ENCODE measurements around the gene TRA2A. TPM values are rescaled to one million over a fixed set of nuclear protein-coding genes. Genes with fewer than 3 reads are reported as not detected.

The TRA2A gene
- total and polyA plus RNA-seq, 2 experiments from 2014 or later = 55.4 to 57.2 TPM

DNA sequence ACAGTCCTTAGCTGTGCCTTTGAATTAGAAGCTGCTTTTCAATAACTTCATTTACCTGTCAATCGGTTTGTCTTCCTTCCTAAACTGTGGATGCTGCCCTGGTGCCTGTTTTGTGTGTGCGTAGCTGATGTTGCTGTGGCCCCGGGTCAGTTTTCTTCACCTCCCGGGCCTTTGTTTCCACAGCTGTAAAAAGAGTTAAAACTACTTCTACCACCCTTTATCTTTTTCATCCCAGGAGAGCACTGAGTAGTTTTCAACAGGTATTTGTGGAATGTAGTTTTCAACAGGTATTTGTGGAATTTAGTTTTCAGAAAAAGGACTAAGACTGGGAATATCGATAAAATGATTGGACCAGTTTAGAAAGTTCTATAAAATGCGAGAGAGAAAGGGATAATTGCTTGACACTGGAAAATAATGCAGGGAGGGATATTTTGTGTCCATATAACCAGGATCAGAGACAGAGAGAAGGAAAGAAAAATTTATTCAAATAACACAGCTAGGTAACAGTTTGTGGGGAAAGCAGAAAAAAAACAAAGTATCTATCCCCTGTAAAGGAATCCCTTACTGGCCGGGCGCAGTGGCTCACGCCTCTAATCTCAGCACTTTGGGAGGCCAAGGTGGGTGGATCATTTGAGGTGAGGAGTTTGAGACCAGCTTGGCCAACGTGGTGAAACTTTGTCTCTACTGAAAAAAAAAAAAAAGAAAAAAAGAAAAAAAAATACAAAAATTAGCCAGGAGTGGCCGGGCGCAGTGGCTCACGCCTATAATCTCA, 45.6 kb downstream of the TRA2A start:
- H4K20me1 ChIP-seq (ENCODE audit: insufficient read depth, poor library complexity, severe bottlenecking) = no peaks in the 10 kb centered on the region
- H3K79me2 ChIP-seq = no peaks in the 10 kb centered on the region
- H3K27ac ChIP-seq = no peak overlapping the region
- no peak overlapping the region for H3K4me3 ChIP-seq
- H3K9me2 ChIP-seq (replicated peaks; ENCODE audit: insufficient read depth) = no peaks in the 10 kb centered on the region
- 63% methylated on average over 12 of the region's 13 CpGs for WGBS (ENCODE audit: low lambda C conversion rate, missing lambda C conversion rate)
- no peaks in the 10 kb centered on the region for H3K27me3 ChIP-seq
- DNase-seq (ENCODE audit: low spot score) = no peak
- no peak overlapping the region for H2AFZ ChIP-seq
- H3K9me3 ChIP-seq (ENCODE audit: low read depth) = no peaks in the 10 kb centered on the region
- no peaks in the 10 kb centered on the region for H3K4me1 ChIP-seq (ENCODE audit: insufficient read depth)
- no peak overlapping the region for H3K4me2 ChIP-seq
- no peaks in the 10 kb centered on the region for H3K36me3 ChIP-seq (replicated peaks; ENCODE audit: insufficient read depth, low read depth)
- TF ChIP-seq, protein P1, sequence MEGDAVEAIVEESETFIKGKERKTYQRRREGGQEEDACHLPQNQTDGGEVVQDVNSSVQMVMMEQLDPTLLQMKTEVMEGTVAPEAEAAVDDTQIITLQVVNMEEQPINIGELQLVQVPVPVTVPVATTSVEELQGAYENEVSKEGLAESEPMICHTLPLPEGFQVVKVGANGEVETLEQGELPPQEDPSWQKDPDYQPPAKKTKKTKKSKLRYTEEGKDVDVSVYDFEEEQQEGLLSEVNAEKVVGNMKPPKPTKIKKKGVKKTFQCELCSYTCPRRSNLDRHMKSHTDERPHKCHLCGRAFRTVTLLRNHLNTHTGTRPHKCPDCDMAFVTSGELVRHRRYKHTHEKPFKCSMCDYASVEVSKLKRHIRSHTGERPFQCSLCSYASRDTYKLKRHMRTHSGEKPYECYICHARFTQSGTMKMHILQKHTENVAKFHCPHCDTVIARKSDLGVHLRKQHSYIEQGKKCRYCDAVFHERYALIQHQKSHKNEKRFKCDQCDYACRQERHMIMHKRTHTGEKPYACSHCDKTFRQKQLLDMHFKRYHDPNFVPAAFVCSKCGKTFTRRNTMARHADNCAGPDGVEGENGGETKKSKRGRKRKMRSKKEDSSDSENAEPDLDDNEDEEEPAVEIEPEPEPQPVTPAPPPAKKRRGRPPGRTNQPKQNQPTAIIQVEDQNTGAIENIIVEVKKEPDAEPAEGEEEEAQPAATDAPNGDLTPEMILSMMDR (IDR thresholded peaks at IDR 0.05; ENCODE audit: poor library complexity) = no peak
- TF ChIP-seq EZH2phosphoT487 (IDR thresholded peaks at IDR 0.05; ENCODE audit: low read depth, severe bottlenecking, unreplicated experiment) (no peak), EZH2 (IDR thresholded peaks at IDR 0.05; ENCODE audit: borderline replicate concordance) (no peak)

DNA sequence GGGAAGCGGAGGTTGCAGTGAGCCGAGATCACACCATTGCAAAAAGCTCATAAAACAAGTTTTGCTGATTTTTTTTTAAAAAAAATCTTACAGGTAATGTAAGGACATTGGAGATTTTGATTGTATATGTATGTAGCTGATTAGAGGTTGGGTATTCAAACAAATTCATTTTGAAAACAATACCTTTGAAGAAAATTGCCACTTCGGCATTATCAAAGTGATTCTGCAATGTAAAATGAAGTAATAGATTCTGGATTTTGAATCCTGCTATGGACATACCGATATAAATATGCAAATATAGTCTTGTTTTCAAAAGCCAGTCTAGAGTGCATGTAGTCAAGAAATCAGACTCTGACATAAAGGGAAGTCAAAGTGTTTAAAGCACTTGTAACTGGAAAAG, 49.1 kb downstream of the TRA2A start:
- TF ChIP-seq, protein P1 (IDR thresholded peaks at IDR 0.05; ENCODE audit: poor library complexity) = no peak
- no peak for TF ChIP-seq EZH2 (IDR thresholded peaks at IDR 0.05; ENCODE audit: borderline replicate concordance)
- TF ChIP-seq EZH2phosphoT487 (IDR thresholded peaks at IDR 0.05; ENCODE audit: low read depth, severe bottlenecking, unreplicated experiment) = no peak
- 98% methylated on average over 4 of the region's 4 CpGs for WGBS (ENCODE audit: low lambda C conversion rate, missing lambda C conversion rate)
- no peak overlapping the region for H3K4me2 ChIP-seq

GRCh38 chr7:23477962-23478866, 53.6 kb downstream of the TRA2A start:
- no peaks in the 10 kb centered on the region for H4K20me1 ChIP-seq (ENCODE audit: insufficient read depth, poor library complexity, severe bottlenecking)
- 85% methylated on average over 6 of the region's 6 CpGs for WGBS (ENCODE audit: low lambda C conversion rate, missing lambda C conversion rate)
- H3K36me3 ChIP-seq (replicated peaks; ENCODE audit: insufficient read depth, low read depth) = no peaks in the 10 kb centered on the region
- no peaks in the 10 kb centered on the region for H3K9me2 ChIP-seq (replicated peaks; ENCODE audit: insufficient read depth)
- H3K27ac ChIP-seq = no peak overlapping the region
- H2AFZ ChIP-seq = no peak overlapping the region
- no peak for DNase-seq (ENCODE audit: low spot score)
- no peak overlapping the region for H3K4me3 ChIP-seq
- TF ChIP-seq EZH2 (IDR thresholded peaks at IDR 0.05; ENCODE audit: borderline replicate concordance) = no peak
- TF ChIP-seq, protein P1 (IDR thresholded peaks at IDR 0.05; ENCODE audit: poor library complexity) = no peak
- TF ChIP-seq EZH2phosphoT487 (IDR thresholded peaks at IDR 0.05; ENCODE audit: low read depth, severe bottlenecking, unreplicated experiment) = no peak
- H3K4me1 ChIP-seq (ENCODE audit: insufficient read depth) = no peaks in the 10 kb centered on the region
- H3K9me3 ChIP-seq (ENCODE audit: low read depth) = no peaks in the 10 kb centered on the region
- H3K4me2 ChIP-seq = no peak overlapping the region
- H3K79me2 ChIP-seq = peaks cover 7% of the 10 kb centered on the region
- H3K27me3 ChIP-seq = no peaks in the 10 kb centered on the region

More for the DNA sequence above, 49.1 kb downstream of the TRA2A start:
- H3K9me3 ChIP-seq (ENCODE audit: low read depth) = no peaks in the 10 kb centered on the region
- no peak overlapping the region for H3K4me3 ChIP-seq
- H3K27me3 ChIP-seq = no peaks in the 10 kb centered on the region
- H3K36me3 ChIP-seq (replicated peaks; ENCODE audit: insufficient read depth, low read depth) = no peaks in the 10 kb centered on the region
- no peaks in the 10 kb centered on the region for H3K79me2 ChIP-seq
- H4K20me1 ChIP-seq (ENCODE audit: insufficient read depth, poor library complexity, severe bottlenecking) = no peaks in the 10 kb centered on the region
- no peak overlapping the region for H2AFZ ChIP-seq
- no peaks in the 10 kb centered on the region for H3K9me2 ChIP-seq (replicated peaks; ENCODE audit: insufficient read depth)
- no peak for DNase-seq (ENCODE audit: low spot score)
- H3K4me1 ChIP-seq (ENCODE audit: insufficient read depth) = no peaks in the 10 kb centered on the region
- H3K27ac ChIP-seq = no peak overlapping the region
